Calu3 (cell line): Measurements from ENCODE around the gene MAP7. TPM values are rescaled to one million over a fixed set of nuclear protein-coding genes. Genes with fewer than 3 reads are reported as not detected.

Experiments
- BruUV-seq: library from RNA; stranded (reverse); fragments of 400-500 nt; replicated peaks from 2 replicates; lab custom pipeline; 2021; lab: Mats Ljungman, UMichigan
- CTCF ChIA-PET: fragments of 300-600 bp; sonication (Branson Sonifier 250); formaldehyde crosslinking; loops from one replicate; lab custom pipeline; 2022; ENCODE audit warnings: antibody characterized with exemption; lab: Charles Lee
- DNase-seq: peaks from one replicate; pipeline ENCODE4 v3.0.0; 2022
- H3K27ac Mint-ChIP-seq: one replicate; pipeline ENCODE4 v1.8.0; 2022; ENCODE audit warnings: mixed read lengths; ENCODE audit not compliant: unreplicated experiment
- H3K27me3 Mint-ChIP-seq: one replicate; pipeline ENCODE4 v1.8.0; 2022; ENCODE audit warnings: mixed read lengths; ENCODE audit not compliant: unreplicated experiment
- H3K36me3 Mint-ChIP-seq: one replicate; pipeline ENCODE4 v1.8.0; 2022; ENCODE audit warnings: mild to moderate bottlenecking, moderate library complexity, mixed read lengths; ENCODE audit not compliant: insufficient read depth, unreplicated experiment
- H3K4me1 Mint-ChIP-seq: one replicate; pipeline ENCODE4 v1.8.0; 2022; ENCODE audit warnings: mild to moderate bottlenecking, low read depth, mixed read lengths; ENCODE audit not compliant: unreplicated experiment
- H3K4me3 Mint-ChIP-seq: one replicate; pipeline ENCODE4 v1.8.0; 2022; ENCODE audit warnings: mild to moderate bottlenecking, low read depth, moderate library complexity, mixed read lengths; ENCODE audit not compliant: unreplicated experiment
- H3K9me3 Mint-ChIP-seq: one replicate; pipeline ENCODE4 v1.8.0; 2022; ENCODE audit warnings: low read depth, mixed read lengths; ENCODE audit not compliant: unreplicated experiment
- intact Hi-C: fragments of 100-400 bp; cut with micrococcal nuclease; formaldehyde crosslinking; loops from one replicate; pipeline ENCODE4 v1.10.0; 2022; ENCODE audit not compliant: unreplicated experiment
- total RNA-seq: library from RNA; stranded (reverse); gene quantifications from 2 replicates; pipeline ENCODE4 v1.2.3, GENCODE V29; 2022
- TF ChIP-seq, protein P1 (sequence below): fragments of 200-600 bp; IDR thresholded peaks from one replicate; pipeline ENCODE4 v1.8.0; 2022; ENCODE audit warnings: antibody characterized with exemption; ENCODE audit not compliant: unreplicated experiment

The MAP7 gene
- total RNA-seq, 1 experiment from 2014 or later = 30.1 TPM

DNA sequence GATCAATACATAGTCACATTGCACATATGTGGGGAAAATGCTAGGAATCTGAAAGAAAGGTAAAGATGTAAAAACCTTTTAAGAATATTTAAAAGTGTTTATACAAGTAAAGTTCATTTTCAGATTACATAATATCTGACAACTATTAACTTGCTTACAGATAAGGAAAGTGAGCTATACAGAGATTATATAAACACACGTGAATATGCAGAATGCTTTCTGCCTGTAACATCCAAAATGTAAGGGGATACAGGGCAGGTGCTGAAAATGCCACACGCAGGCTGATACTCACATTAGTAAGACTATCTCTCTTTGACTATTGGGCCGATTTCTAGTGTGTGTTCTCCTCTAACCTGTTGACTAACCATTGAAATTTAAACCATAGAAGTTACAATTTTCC, 17.9 kb upstream of the MAP7 start:
- Mint-ChIP-seq H3K36me3 (no peaks in the 10 kb centered on the region), H3K4me3 (no peak overlapping the region), H3K9me3 (peaks cover 11% of the 10 kb centered on the region), H3K27ac (peak overlapping the region; percentile 45), H3K4me1 (peaks cover 25% of the 10 kb centered on the region), H3K27me3 (no peaks in the 10 kb centered on the region)
- TF ChIP-seq, protein P1, sequence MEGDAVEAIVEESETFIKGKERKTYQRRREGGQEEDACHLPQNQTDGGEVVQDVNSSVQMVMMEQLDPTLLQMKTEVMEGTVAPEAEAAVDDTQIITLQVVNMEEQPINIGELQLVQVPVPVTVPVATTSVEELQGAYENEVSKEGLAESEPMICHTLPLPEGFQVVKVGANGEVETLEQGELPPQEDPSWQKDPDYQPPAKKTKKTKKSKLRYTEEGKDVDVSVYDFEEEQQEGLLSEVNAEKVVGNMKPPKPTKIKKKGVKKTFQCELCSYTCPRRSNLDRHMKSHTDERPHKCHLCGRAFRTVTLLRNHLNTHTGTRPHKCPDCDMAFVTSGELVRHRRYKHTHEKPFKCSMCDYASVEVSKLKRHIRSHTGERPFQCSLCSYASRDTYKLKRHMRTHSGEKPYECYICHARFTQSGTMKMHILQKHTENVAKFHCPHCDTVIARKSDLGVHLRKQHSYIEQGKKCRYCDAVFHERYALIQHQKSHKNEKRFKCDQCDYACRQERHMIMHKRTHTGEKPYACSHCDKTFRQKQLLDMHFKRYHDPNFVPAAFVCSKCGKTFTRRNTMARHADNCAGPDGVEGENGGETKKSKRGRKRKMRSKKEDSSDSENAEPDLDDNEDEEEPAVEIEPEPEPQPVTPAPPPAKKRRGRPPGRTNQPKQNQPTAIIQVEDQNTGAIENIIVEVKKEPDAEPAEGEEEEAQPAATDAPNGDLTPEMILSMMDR = no peak
- intact Hi-C loops = no loop called here
- CTCF ChIA-PET = no interaction called here
- no peak for DNase-seq
- BruUV-seq = no TSS peak

DNA sequence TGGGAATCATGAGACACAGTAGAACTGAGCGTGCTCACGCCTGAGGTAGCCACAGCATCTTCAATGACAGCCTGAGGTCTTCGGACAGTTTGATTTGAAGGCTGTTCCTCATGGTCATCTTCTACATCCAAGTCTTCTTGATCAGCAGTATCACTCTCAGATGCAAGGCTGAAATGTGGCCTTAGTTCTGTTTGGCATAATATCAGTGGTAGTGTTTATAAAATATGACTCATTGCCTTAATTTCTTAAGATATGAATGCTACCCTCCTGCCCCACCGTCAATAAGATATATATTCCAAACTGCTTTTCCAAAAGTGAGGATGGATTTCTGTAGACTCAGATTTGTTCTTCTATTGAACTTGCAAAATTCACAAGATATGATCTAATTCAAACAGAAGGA, 17.5 kb upstream of the MAP7 start:
- H3K4me3 Mint-ChIP-seq = no peak overlapping the region
- peaks cover 11% of the 10 kb centered on the region for H3K9me3 Mint-ChIP-seq
- peak overlapping the region; percentile 45 for H3K27ac Mint-ChIP-seq
- no peaks in the 10 kb centered on the region for H3K27me3 Mint-ChIP-seq
- no peak for DNase-seq
- H3K36me3 Mint-ChIP-seq = no peaks in the 10 kb centered on the region
- no TSS peak for BruUV-seq
- intact Hi-C loops = no loop called here
- TF ChIP-seq, protein P1 = no peak
- peaks cover 25% of the 10 kb centered on the region for H3K4me1 Mint-ChIP-seq
- CTCF ChIA-PET = no interaction called here

DNA sequence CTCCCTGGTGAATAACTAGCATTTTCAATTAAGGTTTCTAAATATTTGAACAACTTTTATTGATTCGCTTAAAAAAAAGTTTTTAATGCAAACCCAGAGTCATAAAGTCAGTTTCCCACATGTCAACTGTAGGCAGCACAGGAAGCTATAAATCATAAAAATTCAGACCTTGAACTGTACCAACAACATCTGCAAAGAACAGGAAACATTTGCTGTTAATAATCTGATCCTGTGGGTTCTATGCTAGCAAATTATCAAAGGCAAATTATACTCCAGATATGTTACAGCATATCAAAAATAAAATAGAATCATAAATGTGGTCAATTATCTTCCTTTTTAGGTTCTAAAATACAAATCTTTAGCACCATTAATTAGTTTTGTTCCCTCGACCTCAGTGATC, 16.6 kb upstream of the MAP7 start:
- Mint-ChIP-seq H3K9me3 (peaks cover 10% of the 10 kb centered on the region), H3K4me3 (no peak overlapping the region), H3K27ac (no peak overlapping the region), H3K4me1 (peaks cover 25% of the 10 kb centered on the region), H3K27me3 (no peaks in the 10 kb centered on the region), H3K36me3 (no peaks in the 10 kb centered on the region)
- BruUV-seq = no TSS peak
- intact Hi-C loops = no loop called here
- TF ChIP-seq, protein P1 = no peak
- no peak for DNase-seq
- CTCF ChIA-PET = interaction anchor here (0.5 kb wide), 1 partner anchor 478 kb away, joined by 4 read pairs; no protein-coding TSS in a partner anchor

DNA sequence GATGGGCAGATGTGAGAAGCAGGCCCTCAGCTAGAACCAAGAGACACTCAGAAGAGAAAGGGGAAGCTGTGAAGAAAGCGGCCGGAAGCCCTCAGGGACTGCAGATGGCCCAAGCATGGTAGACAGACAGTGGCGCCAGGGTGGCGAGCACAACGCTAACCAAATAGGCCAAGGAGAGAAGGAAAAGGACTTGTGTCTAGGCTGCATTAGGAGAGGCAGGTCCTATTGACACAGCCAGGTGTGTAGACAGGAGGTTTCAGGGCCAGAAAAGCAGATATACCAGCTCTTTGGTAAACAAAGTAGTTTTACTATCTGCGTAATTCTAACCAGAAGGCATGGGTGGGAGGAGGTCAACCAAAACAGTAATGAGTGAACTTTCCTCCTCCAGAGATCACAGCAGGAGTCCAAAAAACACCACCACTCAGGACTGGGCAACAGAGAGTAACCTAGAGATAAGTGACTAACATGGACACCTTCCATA, 15.8 kb upstream of the MAP7 start:
- Mint-ChIP-seq H3K4me3 (no peak overlapping the region), H3K27ac (no peak overlapping the region), H3K27me3 (no peaks in the 10 kb centered on the region), H3K36me3 (peaks cover 4% of the 10 kb centered on the region), H3K9me3 (peaks cover 6% of the 10 kb centered on the region), H3K4me1 (peaks cover 25% of the 10 kb centered on the region)
- BruUV-seq = no TSS peak
- TF ChIP-seq, protein P1 = no peak
- intact Hi-C loops = no loop called here
- CTCF ChIA-PET = interaction anchor here (1.0 kb wide), 1 partner anchor 16 kb away, joined by 4 read pairs; the partner anchor contains the start of gene MAP7
- DNase-seq = no peak
